GM18867 (cell line): ENCODE data around the gene PKNOX2.

Source experiments
- ATAC-seq: cut with Tn5 transposase; IDR thresholded peaks from one replicate; pipeline ENCODE4 v1.9.1; 2021; ENCODE audit warnings: mild to moderate bottlenecking, moderate library complexity; ENCODE audit not compliant: unreplicated experiment

Gene PKNOX2

DNA sequence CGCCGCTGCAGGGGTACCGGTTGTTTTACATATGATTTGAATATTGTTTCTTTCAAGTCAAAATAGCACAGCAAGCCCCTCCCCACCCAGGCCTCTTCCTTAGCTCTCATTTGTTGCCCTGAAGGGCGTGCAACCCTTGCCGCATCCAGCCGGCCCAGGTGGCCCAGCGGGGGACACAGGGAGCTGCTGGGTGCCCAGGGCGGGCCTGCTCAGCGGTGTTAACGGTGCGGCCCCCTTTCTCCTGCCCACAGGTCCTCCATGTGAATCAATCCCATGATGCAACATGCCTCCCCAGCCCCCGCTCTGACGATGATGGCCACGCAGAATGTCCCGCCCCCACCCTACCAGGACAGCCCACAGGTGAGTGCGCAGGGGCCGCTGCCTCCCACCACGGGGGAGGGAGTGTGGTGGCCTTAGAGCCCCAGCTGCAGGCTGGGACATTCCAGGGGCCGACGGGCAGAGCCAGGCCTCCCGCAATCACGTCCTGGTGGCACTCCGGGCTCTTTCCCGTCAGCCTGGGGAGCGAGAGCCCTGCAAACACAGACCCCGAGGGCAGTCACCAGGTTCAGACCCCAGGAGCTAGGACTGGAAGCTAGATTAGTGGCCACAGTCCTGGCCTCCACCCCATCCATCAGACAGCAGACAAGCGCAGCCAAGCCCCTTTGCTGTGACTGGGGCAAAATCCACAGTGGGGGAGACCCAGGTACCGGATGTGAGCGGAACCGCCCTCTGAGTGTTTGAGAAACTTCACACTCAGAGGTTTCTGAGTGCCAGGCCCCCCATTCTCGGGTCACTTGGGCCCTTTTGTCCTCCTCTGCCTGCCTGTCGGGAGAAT lies 186.7 kb downstream of the PKNOX2 start:
- no peak for ATAC-seq

DNA sequence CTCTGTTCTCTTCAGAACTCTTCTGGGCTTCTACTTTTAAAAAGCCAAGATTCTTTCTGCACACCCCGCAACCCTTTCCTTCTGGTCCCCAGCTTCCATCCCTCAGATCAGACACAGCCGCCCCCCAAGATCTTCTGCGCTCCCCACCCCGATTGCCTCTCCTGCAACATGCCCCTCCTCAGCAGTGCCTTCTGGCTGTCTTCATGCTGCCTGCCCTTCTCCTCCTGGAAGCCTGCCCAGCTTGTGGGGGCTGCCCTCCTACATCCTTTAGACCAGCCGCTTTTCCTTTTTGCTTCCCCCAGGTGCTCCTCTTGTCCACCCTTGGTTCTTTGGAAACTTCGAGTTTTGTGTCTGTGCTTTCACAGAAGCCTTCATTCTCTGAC lies 187.3 kb downstream of the PKNOX2 start:
- no peak for ATAC-seq

DNA sequence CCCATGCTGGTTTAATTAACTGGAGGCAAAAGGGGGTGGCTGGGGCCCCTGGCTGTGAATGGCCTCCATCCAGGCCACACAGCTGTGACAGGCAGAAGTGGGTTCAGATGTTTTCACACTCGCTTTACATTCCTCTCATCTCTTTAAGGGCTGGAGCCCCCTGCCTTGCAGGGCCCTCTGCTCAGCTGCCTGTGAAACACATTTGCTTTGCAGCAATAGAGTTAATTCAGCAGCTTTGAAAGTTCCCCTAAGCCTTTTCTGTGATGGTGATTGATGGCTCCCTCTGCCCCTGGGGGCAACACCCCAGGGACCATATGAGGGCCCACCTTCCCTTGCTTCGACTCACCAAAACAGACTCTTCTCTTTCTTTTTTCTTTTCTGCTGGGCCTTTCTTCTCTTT lies 192.2 kb downstream of the PKNOX2 start:
- no peak for ATAC-seq

DNA sequence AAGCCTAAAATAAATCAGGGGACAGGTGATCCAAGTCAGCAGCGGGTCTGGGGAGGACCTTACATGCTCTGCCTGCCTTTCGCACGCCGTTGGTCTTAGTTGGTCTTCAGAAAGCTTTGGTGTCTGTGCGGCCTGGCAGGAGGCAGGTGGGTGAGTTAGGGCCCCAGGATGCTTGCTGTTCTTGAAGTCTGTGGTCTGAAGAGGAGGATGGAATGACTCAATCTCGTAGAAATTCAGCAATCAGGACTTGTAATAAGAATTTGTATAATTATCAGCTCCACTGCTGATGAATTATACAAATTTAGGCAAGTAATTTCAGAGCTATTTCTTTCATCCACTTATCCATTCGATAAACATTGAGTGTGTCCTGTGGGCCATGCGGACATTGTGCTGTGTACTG lies 193.0 kb downstream of the PKNOX2 start:
- ATAC-seq = no peak

DNA sequence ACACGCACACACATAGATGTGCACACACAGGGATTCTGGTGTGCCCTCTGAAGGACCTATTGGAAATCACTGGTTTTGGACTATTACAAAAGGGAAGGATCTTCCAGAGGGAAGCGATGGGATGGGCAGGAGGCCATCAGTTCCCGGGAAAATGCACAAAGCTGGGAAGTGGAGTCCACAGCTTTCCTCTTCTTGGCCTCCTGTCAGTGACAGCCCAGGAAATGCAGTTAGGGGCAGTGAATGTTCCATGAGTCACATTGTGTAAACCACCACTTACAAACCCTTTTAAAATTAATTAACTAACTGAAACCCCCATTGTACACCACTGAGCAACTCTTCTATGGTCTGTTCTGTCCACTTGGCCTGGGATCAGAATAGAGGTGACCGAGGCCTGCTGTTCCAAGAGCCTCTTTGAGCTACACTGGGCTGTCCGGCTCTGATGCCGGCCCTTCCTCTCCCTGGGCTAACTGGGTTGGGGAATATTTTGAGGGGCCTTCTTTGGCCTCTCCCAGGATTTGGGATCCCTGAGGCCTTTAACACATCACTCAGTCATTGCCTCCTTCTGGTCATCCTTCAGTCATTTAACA lies 193.8 kb downstream of the PKNOX2 start:
- no peak for ATAC-seq

DNA sequence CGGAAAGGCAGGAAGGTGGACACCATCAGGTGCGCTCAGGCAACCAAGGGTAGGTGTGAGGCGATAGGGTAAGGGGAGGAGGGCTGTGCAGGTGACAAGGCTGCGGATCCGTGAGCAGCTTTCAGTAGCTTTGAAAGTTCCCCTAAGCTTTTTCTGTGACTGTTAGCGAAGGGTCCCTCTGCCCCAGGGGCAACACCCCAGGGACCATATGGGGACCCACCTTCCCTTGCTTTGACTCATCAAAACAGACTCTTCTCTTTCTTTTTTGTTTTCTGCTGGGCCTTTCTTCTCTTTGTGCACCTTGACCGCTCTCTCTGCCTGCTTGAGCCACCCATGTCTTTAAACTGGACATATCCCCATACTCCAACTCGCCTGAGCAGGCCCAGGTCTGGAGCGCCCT lies 194.6 kb downstream of the PKNOX2 start:
- ATAC-seq = no peak

DNA sequence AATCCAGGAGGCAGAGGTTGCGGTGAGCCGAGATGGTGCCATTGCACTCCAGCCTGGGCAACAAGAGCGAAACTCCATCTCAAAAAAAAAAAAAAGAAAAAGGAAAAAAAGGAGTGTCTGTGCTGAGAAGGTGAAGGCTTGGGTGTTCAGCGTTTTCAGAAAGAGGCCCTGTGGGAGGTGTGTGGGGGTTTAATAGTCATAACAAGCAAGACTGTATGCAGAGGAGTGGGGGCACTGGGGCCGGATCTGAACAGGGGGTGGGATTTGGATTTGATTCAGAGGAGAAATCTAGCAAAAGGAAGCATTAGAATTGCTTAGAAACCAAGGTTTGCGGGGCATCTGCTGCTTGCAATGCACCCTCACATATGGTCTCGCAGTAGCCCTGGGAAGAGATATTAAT lies 195.5 kb downstream of the PKNOX2 start:
- no peak for ATAC-seq

DNA sequence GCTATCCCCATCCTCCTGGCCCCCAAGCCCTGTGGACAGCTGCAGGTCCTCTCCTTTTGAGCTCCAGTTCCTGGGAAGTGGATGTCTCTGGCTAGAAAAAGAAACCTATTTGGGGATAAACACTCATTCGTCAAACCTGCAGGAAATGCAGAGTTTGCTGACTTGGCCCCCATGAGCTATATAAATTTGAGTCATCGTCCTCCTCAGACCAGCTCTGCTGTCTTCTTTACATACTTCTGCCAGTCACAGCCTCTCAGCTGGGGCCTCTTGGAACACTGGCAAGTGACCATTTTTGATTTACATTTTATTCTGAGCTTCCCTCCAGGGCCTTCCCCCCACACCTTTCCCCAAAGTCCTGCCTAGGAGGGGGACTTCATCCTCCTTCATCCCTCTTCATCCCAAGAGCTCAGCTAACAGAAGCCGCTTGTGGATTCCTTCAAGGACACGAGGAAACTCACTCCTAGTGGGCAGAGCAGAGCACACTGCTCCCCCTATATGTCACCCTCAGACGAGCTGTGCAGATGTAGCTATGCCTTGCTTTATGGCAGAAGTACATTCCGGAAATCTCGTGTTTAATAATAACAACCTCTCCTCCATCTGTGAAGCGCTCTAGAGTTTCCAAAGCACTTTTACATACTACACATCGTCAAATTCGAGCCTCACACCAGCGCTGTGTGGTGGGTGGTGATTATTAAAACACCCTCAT lies 199.7 kb downstream of the PKNOX2 start:
- no peak for ATAC-seq

DNA sequence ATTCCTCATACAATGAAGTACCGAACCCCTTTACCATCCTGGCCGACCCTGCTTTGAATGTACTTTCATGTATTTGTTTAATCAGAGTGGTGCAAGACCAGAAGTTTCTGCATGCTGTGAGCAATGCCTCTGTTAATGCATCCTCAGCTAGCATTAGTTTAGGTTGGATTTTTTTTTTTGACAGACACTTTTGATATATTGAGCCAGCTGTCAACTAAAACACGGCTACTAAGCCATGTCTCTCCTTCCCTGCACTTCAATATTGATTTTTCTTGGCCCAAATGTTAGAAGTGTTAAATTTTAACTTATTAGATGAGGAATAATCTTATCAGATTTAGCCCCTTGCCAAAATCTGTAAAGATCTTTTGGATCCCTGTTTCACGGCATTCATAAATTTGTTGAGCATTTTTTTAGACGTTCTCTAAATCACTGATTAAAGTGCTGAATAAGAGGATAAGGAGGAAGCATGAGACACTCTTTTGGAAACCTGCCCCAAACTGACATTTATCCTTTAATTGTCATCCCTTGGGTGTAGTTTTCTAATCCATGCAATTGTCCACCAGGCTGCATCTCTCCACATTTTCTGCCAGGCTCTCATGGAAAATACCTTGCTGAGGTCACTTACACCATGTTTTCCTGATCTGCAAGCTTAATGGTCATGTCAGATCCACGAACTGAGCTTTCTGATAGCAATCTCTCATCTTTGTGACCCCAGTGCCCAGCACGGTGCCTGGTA lies 200.8 kb downstream of the PKNOX2 start:
- ATAC-seq = no peak

DNA sequence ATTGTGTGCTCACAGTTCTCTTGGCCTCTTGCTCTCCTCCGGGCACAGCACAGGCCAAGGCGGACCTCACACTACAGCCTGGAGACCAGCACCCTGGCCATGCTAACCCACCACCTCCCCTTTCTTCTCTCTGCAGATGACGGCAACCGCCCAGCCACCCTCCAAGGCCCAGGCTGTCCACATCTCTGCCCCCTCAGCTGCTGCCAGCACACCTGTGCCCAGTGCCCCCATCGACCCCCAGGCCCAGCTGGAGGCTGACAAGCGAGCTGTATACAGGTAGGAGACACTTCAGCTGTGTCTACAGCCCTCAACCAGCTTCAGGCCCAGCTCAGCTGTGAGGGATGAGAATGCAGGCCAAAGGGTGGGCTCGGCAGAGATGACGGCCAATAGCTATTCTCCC lies 203.2 kb downstream of the PKNOX2 start:
- ATAC-seq = no peak

DNA sequence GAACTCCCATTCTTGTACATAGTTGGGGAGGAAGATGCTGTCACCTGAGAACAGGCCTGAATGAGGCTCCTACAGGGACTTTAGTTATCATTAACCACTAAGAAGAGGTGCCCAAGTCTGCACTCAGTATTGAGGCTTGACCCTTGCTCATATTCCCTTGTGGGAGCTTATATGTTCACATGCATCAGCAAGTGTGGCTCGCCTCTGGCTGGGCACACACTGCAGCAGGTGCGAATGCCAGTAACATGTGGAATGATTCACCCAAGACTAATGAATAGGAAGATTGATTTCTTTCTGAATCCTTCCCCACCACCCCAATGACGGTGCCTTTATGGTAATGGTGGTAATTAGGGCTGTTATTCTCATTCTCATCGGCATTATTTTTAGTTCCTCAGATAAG lies 204.2 kb downstream of the PKNOX2 start:
- ATAC-seq = no peak

DNA sequence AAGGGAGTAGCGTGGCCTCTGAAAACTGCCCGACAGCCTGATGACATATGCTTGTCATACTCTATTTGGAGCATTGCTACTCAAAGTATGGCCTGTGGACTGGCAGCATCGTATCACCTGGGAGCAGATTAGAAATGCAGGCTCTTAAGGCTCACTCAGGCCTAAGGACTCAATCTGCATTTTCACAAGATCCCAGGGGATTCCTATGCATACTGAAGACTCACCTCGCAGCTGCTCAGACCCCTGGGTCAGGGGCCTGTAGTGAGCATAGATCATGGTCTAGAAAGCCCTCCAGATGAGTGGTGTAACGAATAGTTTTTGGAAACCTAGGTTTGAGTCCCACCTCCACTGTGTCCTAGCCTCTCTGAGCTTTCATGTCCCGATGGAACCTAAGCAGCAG lies 205.3 kb downstream of the PKNOX2 start:
- no peak for ATAC-seq

DNA sequence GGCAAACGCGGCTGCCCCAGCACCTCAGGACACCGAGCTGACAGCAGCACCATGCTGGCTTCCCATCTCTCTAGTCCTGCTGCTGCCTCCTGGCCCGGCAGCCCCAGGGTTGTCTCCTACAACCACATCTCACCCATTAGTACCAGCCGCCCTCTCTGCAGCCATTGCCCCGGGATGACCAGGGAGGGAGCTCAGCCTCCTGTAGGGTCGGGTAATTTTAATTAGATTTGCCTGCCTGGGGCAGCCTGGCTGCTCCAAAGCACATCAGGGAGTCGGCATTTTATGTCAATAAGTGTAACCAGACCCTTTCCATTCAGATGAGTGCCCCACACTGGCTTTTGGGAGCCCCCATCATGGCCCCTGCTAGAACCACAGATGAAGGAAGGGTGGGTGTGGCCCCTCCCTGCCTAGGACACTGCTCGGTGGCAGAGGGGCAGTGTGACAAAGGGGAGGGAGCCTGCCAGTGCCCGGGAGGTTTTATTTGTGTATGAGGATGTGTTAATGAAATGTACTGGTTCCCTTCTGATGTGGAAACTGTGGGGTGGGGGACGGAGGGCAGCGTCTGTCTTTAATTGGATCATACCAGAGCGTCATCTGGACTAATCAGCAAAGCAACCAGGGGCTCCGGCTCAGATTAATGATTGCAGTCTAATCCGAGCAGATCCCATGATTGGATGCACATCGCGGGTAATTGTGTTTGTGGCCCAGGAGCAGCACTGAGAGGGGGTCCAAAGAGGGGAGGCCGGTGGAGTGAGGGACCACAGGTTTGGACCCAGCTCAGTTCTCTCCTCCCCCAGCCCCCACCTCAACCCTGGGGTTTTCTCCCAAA lies 206.2 kb downstream of the PKNOX2 start:
- ATAC-seq = no peak

DNA sequence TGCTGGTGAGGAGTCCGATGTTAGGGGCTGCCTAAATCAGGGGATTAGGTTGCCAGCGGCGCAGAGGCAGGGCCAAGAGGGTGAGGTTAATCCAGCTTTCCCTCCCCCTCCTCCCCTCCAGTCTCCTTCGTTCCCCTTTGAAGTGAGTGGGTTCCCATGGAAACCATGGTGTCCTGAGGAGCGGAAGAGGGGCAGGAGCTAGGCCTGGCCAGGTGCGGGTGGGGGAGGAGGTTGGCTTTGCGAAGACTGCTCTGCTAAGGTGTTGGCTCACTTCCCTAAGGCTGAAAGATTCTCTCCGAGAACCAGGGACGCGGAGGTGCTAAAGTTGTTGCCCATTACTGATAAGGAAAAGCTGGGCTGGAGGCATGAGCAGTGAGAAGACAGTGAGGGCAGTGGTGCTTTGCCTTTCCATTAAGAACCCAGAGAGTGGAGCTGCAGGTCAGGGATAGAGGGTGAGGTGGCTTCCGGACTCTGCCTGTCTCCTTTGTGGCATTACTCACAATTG lies 206.9 kb downstream of the PKNOX2 start:
- ATAC-seq = no peak

DNA sequence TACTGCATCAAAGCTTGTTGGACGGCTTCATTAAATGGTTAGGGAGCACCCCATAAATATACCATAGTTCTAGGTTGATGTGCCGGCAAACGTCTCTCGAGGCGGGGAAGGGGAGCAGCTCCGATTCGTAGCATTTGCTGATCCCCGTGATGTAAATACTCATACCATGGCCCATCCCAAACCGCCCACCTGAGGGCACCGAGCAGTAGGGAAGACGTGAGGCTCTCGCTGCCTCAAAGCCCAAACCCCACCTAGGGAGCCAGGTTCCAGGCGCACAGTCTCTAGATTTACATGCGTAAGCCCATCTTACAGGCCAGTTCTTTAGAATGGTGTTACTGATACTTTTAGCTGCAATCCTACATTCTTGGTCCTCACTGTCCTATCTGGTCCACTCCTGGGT lies 207.5 kb downstream of the PKNOX2 start:
- no peak for ATAC-seq

DNA sequence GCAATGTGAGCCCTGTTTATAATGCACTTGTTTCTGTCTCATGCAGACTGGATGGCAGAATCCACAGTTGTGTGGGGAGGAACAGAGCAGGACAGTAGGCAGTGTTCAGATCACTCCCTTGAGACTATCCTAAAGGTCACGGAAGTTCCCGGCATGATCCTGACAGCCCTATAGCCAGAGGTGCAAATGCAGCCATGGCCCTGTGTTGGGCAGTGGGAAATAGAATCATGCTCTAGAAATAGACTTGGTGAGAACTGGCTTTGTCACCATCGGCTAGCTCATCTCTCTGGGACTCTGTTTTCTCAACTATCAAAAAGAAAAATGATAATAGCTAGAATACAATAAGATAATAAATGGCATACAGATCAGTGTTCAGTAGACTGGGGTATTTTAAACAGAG lies 208.4 kb downstream of the PKNOX2 start:
- no peak for ATAC-seq

DNA sequence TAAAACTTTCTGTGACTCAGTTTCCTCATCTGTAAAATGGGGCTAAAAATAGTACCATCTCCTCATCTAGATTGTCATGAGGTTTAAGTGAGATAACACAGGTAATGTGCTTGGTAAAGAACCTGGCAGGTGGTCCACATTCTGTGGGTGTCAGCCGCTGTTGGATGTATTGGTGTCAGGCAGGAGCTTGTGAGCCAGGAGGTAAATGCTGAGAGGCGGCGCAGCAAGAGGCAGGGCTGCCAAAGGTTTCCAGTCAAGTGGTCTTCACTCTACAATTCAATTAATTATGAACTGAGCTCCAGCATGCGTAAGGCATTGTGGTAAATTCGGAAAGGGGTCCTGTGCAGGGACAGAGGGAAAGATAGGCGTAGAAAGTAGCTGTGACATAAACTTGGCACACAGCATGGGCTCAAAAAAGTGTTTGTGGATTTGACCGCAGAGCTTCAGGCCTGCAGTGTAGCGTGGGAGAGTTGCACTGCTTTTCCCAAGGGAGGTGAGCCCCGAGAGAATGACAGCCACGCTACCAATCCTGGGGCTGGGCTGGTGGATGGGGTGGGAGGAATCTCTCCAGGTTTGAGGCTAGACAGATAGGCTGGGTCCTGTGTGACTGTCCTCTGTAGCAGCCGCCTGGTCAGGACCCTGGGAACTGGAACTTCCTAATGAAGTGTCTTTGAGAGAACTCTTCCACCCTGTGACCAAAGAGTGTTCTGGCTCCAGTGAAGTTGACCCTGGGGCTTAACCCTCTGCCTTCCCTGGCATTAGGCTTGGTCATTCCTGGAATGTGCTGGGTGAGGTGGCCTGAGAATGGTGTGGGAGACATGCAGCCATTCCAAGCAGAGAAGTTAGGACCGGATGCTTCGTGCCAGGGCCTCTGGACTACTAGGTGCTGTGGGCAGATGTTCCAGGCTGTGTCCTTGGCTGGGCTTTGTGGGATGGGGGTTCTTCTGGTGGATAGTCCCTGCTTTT lies 209.2 kb downstream of the PKNOX2 start:
- no peak for ATAC-seq

DNA sequence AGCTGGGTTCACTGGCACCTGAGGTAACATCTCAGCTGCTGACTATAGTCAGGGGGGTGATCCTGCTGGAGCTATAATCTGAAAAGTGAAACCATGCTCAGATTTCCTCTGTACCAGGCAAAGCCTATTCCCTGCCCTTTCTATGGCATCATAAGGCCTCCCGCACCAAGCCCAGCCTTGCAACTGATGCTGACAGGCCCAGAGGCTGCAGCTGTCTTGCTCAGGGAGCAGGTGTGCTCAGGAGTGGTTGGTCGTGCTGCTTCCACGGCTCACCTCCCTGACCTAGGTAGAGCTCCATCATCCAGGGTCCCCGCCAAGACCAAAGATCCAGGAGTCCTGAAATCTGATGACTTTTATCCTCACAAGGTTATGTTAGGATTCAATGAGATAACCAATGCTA lies 209.8 kb downstream of the PKNOX2 start:
- ATAC-seq = no peak

DNA sequence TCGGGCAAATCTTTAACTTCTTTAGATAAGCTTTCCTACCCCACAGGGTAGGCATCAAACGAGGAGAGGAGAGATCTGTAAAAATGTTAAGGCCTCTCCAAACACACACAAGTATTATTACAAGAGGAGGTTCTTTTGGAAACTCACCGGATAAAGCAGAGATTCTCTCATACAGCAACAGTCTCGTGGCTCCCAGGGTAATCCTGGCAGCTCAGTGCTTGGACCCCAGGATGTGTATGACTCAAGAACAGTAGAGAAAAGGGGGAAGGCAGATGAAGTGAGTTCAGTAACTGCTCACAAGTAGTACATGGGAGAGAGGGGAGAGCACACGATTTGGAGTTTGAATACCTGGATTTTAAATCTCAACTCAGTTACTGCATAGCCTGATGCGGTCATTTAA lies 210.6 kb downstream of the PKNOX2 start:
- ATAC-seq = no peak
